SK-N-MC (cell line): Measurements from ENCODE around the gene RO60.

ENCODE experiments used
- EZH2 ChIP-seq: fragments of 200-600 bp; sonication (generic); IDR thresholded peaks from one replicate; pipeline ENCODE4 v1.6.1; 2017; ENCODE audit warnings: antibody characterized with exemption
- FOXP2 ChIP-seq: optimal IDR thresholded peaks from 2 replicates; pipeline ENCODE3; 2011; ENCODE audit warnings: mild to moderate bottlenecking, moderate library complexity; ENCODE audit not compliant: insufficient read depth; ENCODE audit errors: extremely low read length, control extremely low read depth
- POLR2AphosphoS5 ChIP-seq: IDR thresholded peaks from 2 replicates; pipeline ENCODE4 v1.6.1; 2012; ENCODE audit warnings: mild to moderate bottlenecking, low read depth, low read length, borderline replicate concordance

GRCh38 chr1:193104502-193104906 lies 45.1 kb downstream of the RO60 start:
- no peak for TF ChIP-seq POLR2AphosphoS5
- TF ChIP-seq EZH2: no peak
- no peak for TF ChIP-seq FOXP2
